Heart right ventricle (tissue), 16 donors: ENCODE results near the gene GRK5. TPM values are rescaled to one million over a fixed set of nuclear protein-coding genes. Genes with fewer than 3 reads are reported as not detected.
A peak's percentile ranks its signal among the peaks of the same experiment; 100 is the strongest.

Experiments used
- ATAC-seq, 8 donors: fragments of 200-7000 bp; cut with Tn5 transposase; one replicate each; pipeline ENCODE4 v1.9.1; 2020; ENCODE audit warnings: mild to moderate bottlenecking in 8 of 8, moderate library complexity in 8 of 8, moderate number of reproducible peaks in 1 of 8
- DNase-seq, 2 donors: peaks; one replicate each; pipeline ENCODE4 v3.0.0-alpha.2; 2020
- H3K27ac ChIP-seq, 10 donors: fragments of 200-600 bp; sonication (generic) in 2 of 10; one replicate each; pipeline versions ENCODE4 v1.5.0 to v1.8.0; 2020 to 2022; ENCODE audit warnings: mild to moderate bottlenecking in 3 of 10
- H3K27me3 ChIP-seq, 7 donors: fragments of 200-600 bp; one replicate each; pipeline ENCODE4 v1.8.0; 2021 to 2022; ENCODE audit warnings: mild to moderate bottlenecking in 2 of 7
- H3K36me3 ChIP-seq, 9 donors: fragments of 200-600 bp; sonication (generic) in 1 of 9; one replicate each; pipeline versions ENCODE4 v1.5.0 to v1.8.0; 2020 to 2022; ENCODE audit warnings: mild to moderate bottlenecking in 2 of 9
- H3K4me1 ChIP-seq, 9 donors: fragments of 200-600 bp; sonication (generic) in 1 of 9; one replicate each; pipeline versions ENCODE4 v1.5.0 to v1.8.0; 2020 to 2022; ENCODE audit warnings: mild to moderate bottlenecking in 4 of 9
- H3K4me3 ChIP-seq, 10 donors: fragments of 200-600 bp; sonication (generic) in 2 of 10; one replicate each; pipeline versions ENCODE4 v1.5.0 to v1.8.0; 2020 to 2022; ENCODE audit warnings: mild to moderate bottlenecking in 7 of 10, moderate library complexity in 2 of 10
- H3K9me3 ChIP-seq, 11 donors: fragments of 200-600 bp in 10 of 11; sonication (generic) in 2 of 11; one replicate each; pipeline versions ENCODE4 v1.5.0 to v1.8.0; 2013 to 2022; ENCODE audit warnings: mild to moderate bottlenecking in 2 of 11, control low read depth in 1 of 11, moderate library complexity in 1 of 11
- CTCF ChIP-seq, 9 donors: fragments of 200-600 bp; sonication (generic) in 2 of 9; IDR thresholded peaks; one replicate each; pipeline versions ENCODE4 v1.5.0 to v1.8.0; 2021 to 2022; ENCODE audit warnings: antibody characterized with exemption in 9 of 9, mild to moderate bottlenecking in 5 of 9, moderate library complexity in 1 of 9
- WGBS, 2 donors: extraction: QIAGEN DNeasy Blood & Tissue Kit; methylation state at CpG; one replicate each; pipeline ENCODE4 v1.1.7; 2013; ENCODE audit warnings: inconsistent platforms in 1 of 2; 5-methylcytosine and 5-hydroxymethylcytosine counted together
- intact Hi-C, 10 donors: fragments of 100-400 bp; cut with DNase I; formaldehyde crosslinking; loops; one replicate each; pipeline versions ENCODE4 v1.11.1 to v1.14.2; 2022
- polyA plus RNA-seq, 2 donors: library from polyadenylated mRNA; stranded (reverse); fragments of 200-250 nt; gene quantifications; one replicate each; pipeline ENCODE4 v1.2.3, GENCODE V29; 2013
- total RNA-seq, 10 donors: library from RNA; stranded (reverse); fragmentation: NEBNext Ultra II Directional in 3 of 10; extraction: Animal tissue kit (Norgen Biotek cat#: 25700) in 3 of 10; gene quantifications; one replicate each; pipeline versions ENCODE4 v1.2.1 to v1.2.4, GENCODE V29; 2021 to 2023
- donor health status: Arrhythmogenic right ventricular cardiomyopathy.
- donor health status: ischemic (EF 13 %, LVEDD 7.1; RV severe dilation, severe dysfunction).
- donor health status: healthy with polysubstance abuse.
- donor health status: DM: no; HTN: yes; CAD: no.
- donor health status: DM: no; HTN: no; CAD: no.
- donor health status: ischemic (EF 25% LVEDD 6.9; RV normal size, moderate dysfunction).
- donor health status: ischemic (EF 25% LVEDD 5.7; RV mildly dilated, moderate dysfunction).
- donor health status: healthy.
- donor health status: DM: yes; HTN: yes; CAD: no.
- donor health status: Ischemic cardiomyopathy.
- donor health status: ischemic (EF 35%, LVEDD 5.7; RV mildly dilated, moderate dysfunction).
- donor health status: nonischemic (EF 11% LVEDD 7.7; RV severe dilation, severe dysfunction).
- donor health status: DM: yes; HTN: yes; CAD: no.
- donor health status: PGD.
- donor health status: ischemic (EF 29% LVEDD 5.4; RV normal size, mild dysfunction).
- donor health status: nonischemic (EF 23%, LVEDD 6.1; RV moderate dilation, normal function).

GRK5 gene
- total and polyA plus RNA-seq, 12 donors = 11.8 to 80.5 (median 26.6) TPM

GRCh38 chr10:119299531-119299930, 92.2 kb downstream of the GRK5 start:
- peaks cover 0 to 10% (median 0%) of the 10 kb centered on the region in 9 donors for H3K36me3 ChIP-seq
- H3K4me3 ChIP-seq = no peak overlapping the region
- ATAC-seq (no peak), DNase-seq (no peak)
- TF ChIP-seq CTCF (IDR thresholded peaks at IDR 0.05) = peak in 1 of 9 donors; percentile 28
- peak overlapping the region in 2 of 10 donors; percentile 4 to 54 for H3K27ac ChIP-seq
- intact Hi-C loops = loop anchor here in 1 of 10 donors (5.0 to 10.0 kb wide), 2 partner anchors 43 to 85 kb away; no protein-coding TSS in a partner anchor
- H3K9me3 ChIP-seq = peaks cover 0 to 11% (median 0%) of the 10 kb centered on the region in 11 donors
- H3K4me1 ChIP-seq = peaks cover 21 to 80% (median 52%) of the 10 kb centered on the region in 9 donors
- H3K27me3 ChIP-seq = no peaks in the 10 kb centered on the region
- whole genome bisulfite sequencing, 2 donors = 64 to 83% methylated on average over 3 of the region's 3 CpGs

- peaks cover 0 to under 1% (median 0%) of the 10 kb centered on the region in 9 donors for H3K36me3 ChIP-seq
- H3K27me3 ChIP-seq = no peaks in the 10 kb centered on the region
- DNase-seq = no peak
- H3K4me3 ChIP-seq = no peak overlapping the region
- WGBS, 2 donors = 57 to 65% methylated on average over 8 of the region's 8 CpGs
- no peak for TF ChIP-seq CTCF (IDR thresholded peaks at IDR 0.05)
- intact Hi-C loops = loop anchor here in 1 of 10 donors (5.0 kb wide), 1 partner anchor 101 kb away; no protein-coding TSS in a partner anchor
- H3K27ac ChIP-seq = peak overlapping the region in 6 of 10 donors; percentile 22 to 82 (median 38)
- H3K4me1 ChIP-seq = peaks cover 22 to 84% (median 61%) of the 10 kb centered on the region in 9 donors
- H3K9me3 ChIP-seq = peaks cover 0 to 11% (median 0%) of the 10 kb centered on the region in 11 donors
- ATAC-seq = peak in 4 of 8 donors; percentile 4 to 35 (median 26)
These were observed 94.0 kb downstream of the GRK5 start for GRCh38 chr10:119301397-119301796.

- 74 to 92% methylated on average over 3 of the region's 3 CpGs for WGBS, 2 donors
- intact Hi-C loops = loop anchor here in 1 of 10 donors (5.0 kb wide), 1 partner anchor 100 kb away; no protein-coding TSS in a partner anchor
- Histone ChIP-seq H3K27ac (peak overlapping the region in 4 of 10 donors; percentile 34 to 82 (median 40)), H3K9me3 (peaks cover 0 to 10% (median 0%) of the 10 kb centered on the region in 11 donors), H3K4me1 (peaks cover 25 to 84% (median 61%) of the 10 kb centered on the region in 9 donors), H3K27me3 (no peaks in the 10 kb centered on the region), H3K36me3 (no peaks in the 10 kb centered on the region), H3K4me3 (no peak overlapping the region)
- no peak for TF ChIP-seq CTCF (IDR thresholded peaks at IDR 0.05)
- DNase-seq (no peak), ATAC-seq (no peak)
These were observed 94.8 kb downstream of the GRK5 start for GRCh38 chr10:119302172-119302571.

- intact Hi-C loops = loop anchor here in 1 of 10 donors (5.0 kb wide), 1 partner anchor 100 kb away; no protein-coding TSS in a partner anchor
These were observed 95.4 kb downstream of the GRK5 start for GRCh38 chr10:119302591-119303253.

More at GRCh38 chr10:119302591-119303253, 95.4 kb downstream of the GRK5 start:
- Histone ChIP-seq H3K36me3 (no peaks in the 10 kb centered on the region), H3K4me3 (no peak overlapping the region), H3K4me1 (peaks cover 25 to 87% (median 62%) of the 10 kb centered on the region in 9 donors), H3K27ac (peak overlapping the region in 2 of 10 donors; percentile 41 to 82), H3K27me3 (no peaks in the 10 kb centered on the region), H3K9me3 (peaks cover 0 to 4% (median 0%) of the 10 kb centered on the region in 11 donors)
- TF ChIP-seq CTCF (IDR thresholded peaks at IDR 0.05) = no peak
- DNase-seq (no peak), ATAC-seq (no peak)
- WGBS, 2 donors = 78 to 84% methylated on average over 12 of the region's 12 CpGs
